K562 (cell line): ENCODE data around the gene HSPB7. TPM values are rescaled to one million over a fixed set of nuclear protein-coding genes. Genes with fewer than 3 reads are reported as not detected.

Experiments
- ARID2 ChIP-seq: fragments of 450-650 bp; IDR thresholded peaks from 2 replicates; pipeline ENCODE4 v1.6.1; 2017; ENCODE audit warnings: antibody characterized with exemption, mild to moderate bottlenecking
- ATF1 ChIP-seq, 2 experiments: fragments of 450-650 bp in 1 of 2; IDR thresholded peaks; 2 replicates each; pipeline ENCODE4 v1.6.1; 2016; ENCODE audit warnings: missing compliant biosample characterization in 1 of 2, missing genetic modification characterization in 1 of 2
- ATF7 ChIP-seq: fragments of 450-650 bp; IDR thresholded peaks from 2 replicates; pipeline ENCODE4 v1.7.1; 2014; ENCODE audit warnings: mild to moderate bottlenecking, moderate library complexity
- BCOR ChIP-seq: fragments of 450-650 bp; IDR thresholded peaks from 2 replicates; pipeline ENCODE4 v1.6.1; 2016
- BRF2 ChIP-seq: IDR thresholded peaks from 3 replicates; pipeline ENCODE4 v1.6.1; 2011; ENCODE audit warnings: borderline replicate concordance, mild to moderate bottlenecking; ENCODE audit not compliant: insufficient read length, insufficient read depth
- CHD2 ChIP-seq: IDR thresholded peaks from 2 replicates; pipeline ENCODE4 v1.6.1; 2011; ENCODE audit warnings: low read depth, low read length
- CREM ChIP-seq: IDR thresholded peaks from 2 replicates; pipeline ENCODE4 v1.6.1; 2014; ENCODE audit warnings: antibody characterized with exemption, low read depth
- CTBP1 ChIP-seq: fragments of 450-650 bp; IDR thresholded peaks from 2 replicates; pipeline ENCODE4 v1.6.1; 2016; ENCODE audit warnings: borderline replicate concordance
- EP300 ChIP-seq: IDR thresholded peaks from 2 replicates; pipeline ENCODE4 v1.6.1; 2012; ENCODE audit warnings: low read length, improper control_type of control experiment
- ESRRA ChIP-seq: fragments of 450-650 bp; IDR thresholded peaks from 2 replicates; pipeline ENCODE4 v1.6.1; 2014; ENCODE audit warnings: low read depth, mild to moderate bottlenecking, moderate library complexity, borderline replicate concordance
- FIP1L1 ChIP-seq: fragments of 200-400 bp; formaldehyde crosslinking; IDR thresholded peaks from 2 replicates; pipeline ENCODE4 v1.6.1; 2018; ENCODE audit warnings: mild to moderate bottlenecking, low read depth, low read length; ENCODE audit not compliant: poor library complexity, severe bottlenecking
- GABPB1 ChIP-seq: sonication (generic); formaldehyde crosslinking; IDR thresholded peaks from 2 replicates; pipeline ENCODE4 v1.8.0; 2022; ENCODE audit warnings: mild to moderate bottlenecking, missing genetic modification reagents
- GABPB2 ChIP-seq: fragments of 250-450 bp; sonication (Bioruptor Pico); conservative IDR thresholded peaks from 2 replicates; pipeline ENCODE4 v1.5.1; 2021; ENCODE audit warnings: mild to moderate bottlenecking
- MAX ChIP-seq: sonication (generic); formaldehyde crosslinking; IDR thresholded peaks from 2 replicates; pipeline ENCODE4 v1.9.0; 2022; ENCODE audit warnings: mild to moderate bottlenecking, missing genetic modification reagents
- MTA1 ChIP-seq: fragments of 450-650 bp; IDR thresholded peaks from 2 replicates; pipeline ENCODE4 v1.6.1; 2017; ENCODE audit warnings: borderline replicate concordance
- MYC ChIP-seq, 2 experiments: fragments of 250-450 bp in 1 of 2; sonication (Bioruptor Pico) in 1 of 2; IDR thresholded peaks; 2 replicates each; pipeline versions ENCODE4 v1.5.1 to v1.6.1; 2012 to 2021; ENCODE audit warnings: low read depth in 2 of 2, borderline replicate concordance in 1 of 2, improper control_type of control experiment in 1 of 2, low read length in 1 of 2, mild to moderate bottlenecking in 1 of 2, moderate library complexity in 1 of 2
- NFIX ChIP-seq: fragments of 250-450 bp; sonication (Bioruptor Pico); IDR thresholded peaks from 2 replicates; pipeline ENCODE4 v1.4.0; 2020; ENCODE audit warnings: low read depth, mild to moderate bottlenecking, moderate library complexity
- SMAD4 ChIP-seq: fragments of 250-450 bp; sonication (Bioruptor Pico); conservative IDR thresholded peaks from 2 replicates; pipeline ENCODE4 v1.8.0; 2021; ENCODE audit warnings: inconsistent platforms, mild to moderate bottlenecking, moderate library complexity
- ZBTB33 ChIP-seq: sonication (generic); formaldehyde crosslinking; IDR thresholded peaks from 2 replicates; pipeline ENCODE4 v1.8.1; 2023; ENCODE audit warnings: mild to moderate bottlenecking, missing genetic modification reagents
- ZKSCAN1 ChIP-seq: fragments of 150-350 bp; IDR thresholded peaks from 2 replicates; pipeline ENCODE4 v1.6.1; 2016; ENCODE audit warnings: low read depth, low read length
- ZNF197 ChIP-seq: fragments of 200-800 bp; sonication (Bioruptor generic); IDR thresholded peaks from 2 replicates; pipeline ENCODE4 v1.6.1; 2016; ENCODE audit warnings: low read depth, missing genetic modification characterization, missing compliant biosample characterization
- ZNF518B ChIP-seq: fragments of 250-450 bp; sonication (Bioruptor Pico); IDR thresholded peaks from 2 replicates; pipeline ENCODE4 v1.5.0; 2021; ENCODE audit warnings: mild to moderate bottlenecking, moderate library complexity
- polyA plus RNA-seq, 8 experiments: library from polyadenylated mRNA; depleted of rRNA in 4 of 8; stranded (reverse) in 5 of 8; unstranded in 3 of 8; fragments of >200 nt; fragmentation: Nextera tagmentation in 2 of 8; fragmentation: Illumina TruSeq in 1 of 8; extraction: Ambion mirVana in 2 of 8; extraction: Trizol in 1 of 8; gene quantifications; 2 replicates each; pipeline versions ENCODE4 v1.2.1 to v1.2.3, GENCODE V29; 2011 to 2014; ENCODE audit warnings: inconsistent platforms in 1 of 8, missing spikeins in 1 of 8
- total RNA-seq, 7 experiments: library from RNA; depleted of rRNA in 6 of 7; stranded (reverse); fragments of >200 nt in 6 of 7; fragmentation: Illumina TruSeq in 2 of 7; extraction: Trizol in 2 of 7; gene quantifications; 2 replicates each; pipeline versions ENCODE4 v1.2.1 to v1.2.3, GENCODE V29; 2011 to 2021; ENCODE audit warnings: low replicate concordance in 1 of 7

Gene HSPB7
- total and polyA plus RNA-seq, 9 of the 15 experiments (the other 6 are each of a cell fraction or from before 2014, with no cell fraction given), result 0.05 to 0.19 (median 0.07) TPM; not detected in 6

- TF ChIP-seq GABPB2 (CRISPR knock-in tag) (no peak), FIP1L1 (peak; percentile 52), ATF1 (CRISPR knock-in tag; IDR thresholded peaks at IDR 0.05) (no peak), ATF1 (tag; IDR thresholded peaks at IDR 0.05) (peak; percentile 41; the same call in 1 of the 2 replicates), NFIX (no peak), ARID2 (peak; percentile 98), BRF2 (no peak), ATF7 (peak; percentile 76), ESRRA (peak; percentile 83), ZBTB33 (peak; percentile 69), MTA1 (no peak), CTBP1 (peak; percentile 97), BCOR (no peak), SMAD4 (peak; percentile 37; the same call in 1 of the 2 replicates), CREM (peak; percentile 68), EP300 (peak; percentile 47; the same call in 1 of the 2 replicates), MYC (IDR thresholded peaks at IDR 0.05; ENCODE audit: low read depth, low read length) (peak; percentile 56), MYC (CRISPR knock-in tag; IDR thresholded peaks at IDR 0.05; ENCODE audit: borderline replicate concordance, low read depth) (no peak), ZNF197 (CRISPR knock-in tag) (no peak), ZKSCAN1 (0 out of 2 replicates have a peak, but pooled peaks have one; percentile 45), ZNF518B (no peak), CHD2 (0 out of 2 replicates have a peak, but pooled peaks have one; percentile 18), GABPB1 (CRISPR knock-in tag) (peak; percentile 78), MAX (CRISPR knock-in tag) (no peak; the same call in 1 of the 2 replicates)
These were observed 14.7 kb upstream of the HSPB7 start (continued) for GRCh38 chr1:16032388-16033102.
